Loucy (cell line): Measurements from ENCODE around the gene MROH8.

Experiments used
- H2AFZ ChIP-seq: fragments of 200-600 bp; sonication (generic); 2 replicates; pipeline ENCODE4 v1.6.0; 2016; ENCODE audit warnings: antibody characterized with exemption, mild to moderate bottlenecking, low read length, moderate library complexity
- H3F3A ChIP-seq: fragments of 200-600 bp; 2 replicates; pipeline ENCODE4 v1.6.0; 2016; ENCODE audit warnings: antibody characterized with exemption, low read depth, mild to moderate bottlenecking
- H3K27me3 ChIP-seq: fragments of 200-600 bp; sonication (generic); 2 replicates; pipeline ENCODE4 v1.6.1; 2014; ENCODE audit warnings: low read length, mild to moderate bottlenecking; ENCODE audit not compliant: insufficient read depth, poor library complexity, severe bottlenecking
- H3K36me3 ChIP-seq: fragments of 200-600 bp; sonication (generic); 2 replicates; pipeline ENCODE4 v1.6.1; 2016; ENCODE audit warnings: low read length; ENCODE audit not compliant: insufficient read depth
- H3K4me1 ChIP-seq: fragments of 200-600 bp; sonication (generic); 2 replicates; pipeline ENCODE4 v1.5.1; 2014; ENCODE audit warnings: low read length, mild to moderate bottlenecking; ENCODE audit not compliant: insufficient read depth, poor library complexity, severe bottlenecking
- H3K4me2 ChIP-seq: fragments of 200-600 bp; sonication (generic); 2 replicates; pipeline ENCODE4 v1.6.0; 2014; ENCODE audit warnings: antibody characterized with exemption, low read length, low read depth, mild to moderate bottlenecking; ENCODE audit not compliant: poor library complexity, severe bottlenecking
- H3K4me3 ChIP-seq: fragments of 200-600 bp; sonication (generic); 2 replicates; pipeline ENCODE4 v1.5.1; 2014; ENCODE audit warnings: low read length, mild to moderate bottlenecking, mixed read lengths; ENCODE audit not compliant: poor library complexity, severe bottlenecking
- H3K79me2 ChIP-seq: fragments of 200-600 bp; sonication (generic); 2 replicates; pipeline ENCODE4 v1.6.1; 2014; ENCODE audit warnings: low read length; ENCODE audit not compliant: insufficient read depth
- H3K9ac ChIP-seq: fragments of 200-600 bp; sonication (generic); 2 replicates; pipeline ENCODE4 v1.6.0; 2014; ENCODE audit warnings: mild to moderate bottlenecking, low read depth, low read length, moderate library complexity; ENCODE audit not compliant: poor library complexity, severe bottlenecking
- H3K9me2 ChIP-seq: fragments of 200-600 bp; sonication (generic); replicated peaks from 2 replicates; pipeline ENCODE4 v1.6.1; 2016; ENCODE audit warnings: low read depth, low read length, mixed read lengths
- H3K9me3 ChIP-seq: fragments of 200-600 bp; sonication (generic); 2 replicates; pipeline ENCODE4 v1.6.1; 2014; ENCODE audit warnings: mild to moderate bottlenecking, antibody characterized with exemption, low read length, low read depth; ENCODE audit not compliant: insufficient read depth
- H4K20me1 ChIP-seq: fragments of 200-600 bp; sonication (generic); 2 replicates; pipeline ENCODE4 v1.6.0; 2014; ENCODE audit warnings: antibody characterized with exemption, low read length, mild to moderate bottlenecking; ENCODE audit not compliant: insufficient read depth, poor library complexity, severe bottlenecking
- CTCF ChIP-seq: fragments of 200-600 bp; sonication (generic); conservative IDR thresholded peaks from 2 replicates; pipeline ENCODE4 v1.5.1; 2014; ENCODE audit warnings: mild to moderate bottlenecking, antibody characterized with exemption, low read length
- EZH2phosphoT487 ChIP-seq: fragments of 200-600 bp; IDR thresholded peaks from 2 replicates; pipeline ENCODE4 v1.6.1; 2018; ENCODE audit warnings: antibody characterized with exemption, mild to moderate bottlenecking, moderate library complexity, borderline replicate concordance

MROH8 gene

DNA sequence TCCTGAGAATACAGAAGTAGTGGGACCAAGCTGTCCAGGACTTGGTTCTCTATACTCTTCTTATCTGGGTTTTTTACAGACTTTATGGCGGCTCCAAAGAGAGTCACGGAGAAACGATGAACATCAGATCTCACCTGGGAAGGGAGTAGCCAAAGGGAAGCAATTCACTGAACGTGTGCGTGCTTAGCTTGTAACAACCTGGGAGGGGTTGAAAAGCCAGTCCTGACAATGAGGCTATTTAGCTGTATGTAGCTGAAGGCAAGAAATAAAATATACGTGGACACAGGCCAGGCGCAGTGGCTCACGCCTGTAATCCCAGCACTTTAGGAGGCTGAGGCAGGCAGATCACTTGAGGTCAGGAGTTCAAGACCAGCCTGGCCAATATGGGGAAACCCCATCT is 65.3 kb downstream of the MROH8 start:
- Histone ChIP-seq H3K9me2 (no peaks in the 10 kb centered on the region), H3K36me3 (no peaks in the 10 kb centered on the region), H3K4me2 (no peak overlapping the region), H4K20me1 (no peaks in the 10 kb centered on the region), H3K79me2 (no peaks in the 10 kb centered on the region), H3F3A (no peaks in the 10 kb centered on the region), H3K4me1 (no peaks in the 10 kb centered on the region), H3K27me3 (no peaks in the 10 kb centered on the region), H3K9ac (no peak overlapping the region), H3K9me3 (no peaks in the 10 kb centered on the region), H3K4me3 (no peak overlapping the region), H2AFZ (no peak overlapping the region)
- TF ChIP-seq EZH2phosphoT487 (no peak), CTCF (no peak)

GRCh38 chr20:37111926-37112455 is 67.4 kb downstream of the MROH8 start:
- H3K4me3 ChIP-seq: no peak overlapping the region
- TF ChIP-seq CTCF: no peak
- TF ChIP-seq EZH2phosphoT487: no peak
- H3K79me2 ChIP-seq: no peaks in the 10 kb centered on the region
- H2AFZ ChIP-seq: no peak overlapping the region
- H3K9me3 ChIP-seq: no peaks in the 10 kb centered on the region
- no peaks in the 10 kb centered on the region for H3K27me3 ChIP-seq
- no peaks in the 10 kb centered on the region for H3K36me3 ChIP-seq
- H3K4me1 ChIP-seq: no peaks in the 10 kb centered on the region
- no peak overlapping the region for H3K4me2 ChIP-seq
- H3K9me2 ChIP-seq: no peaks in the 10 kb centered on the region
- no peaks in the 10 kb centered on the region for H3F3A ChIP-seq
- no peak overlapping the region for H3K9ac ChIP-seq
- no peaks in the 10 kb centered on the region for H4K20me1 ChIP-seq

- Histone ChIP-seq H3K27me3 (no peaks in the 10 kb centered on the region), H3K9me2 (no peaks in the 10 kb centered on the region), H3K9me3 (no peaks in the 10 kb centered on the region), H3K4me2 (no peak overlapping the region), H3K9ac (no peak overlapping the region), H2AFZ (no peak overlapping the region), H3K4me3 (no peak overlapping the region), H4K20me1 (no peaks in the 10 kb centered on the region), H3K79me2 (no peaks in the 10 kb centered on the region), H3K36me3 (no peaks in the 10 kb centered on the region), H3K4me1 (no peaks in the 10 kb centered on the region), H3F3A (no peaks in the 10 kb centered on the region)
- TF ChIP-seq EZH2phosphoT487 (no peak), CTCF (no peak)
Measured at GRCh38 chr20:37108676-37109075, 70.7 kb downstream of the MROH8 start.
